WTC11 (cell line): Measurements from ENCODE around the gene PHF14. TPM values are rescaled to one million over a fixed set of nuclear protein-coding genes. Genes with fewer than 3 reads are reported as not detected.

Source experiments
- ATAC-seq: fragments of 200-7000 bp; cut with Tn5 transposase; 2 replicates; pipeline ENCODE4 v1.10.0; 2021; ENCODE audit warnings: mild to moderate bottlenecking, moderate library complexity
- CTCF ChIA-PET: fragments of 300-600 bp; sonication (Branson Sonifier 250); formaldehyde crosslinking; loops from one replicate; lab custom pipeline; 2021; ENCODE audit warnings: antibody characterized with exemption; lab: Charles Lee
- POLR2A ChIA-PET: fragments of 350-600 bp; sonication (Branson Sonifier 250); formaldehyde crosslinking; loops from one replicate; lab custom pipeline; 2021; ENCODE audit warnings: antibody characterized with exemption; lab: Charles Lee
- DNase-seq: peaks from one replicate; pipeline ENCODE4 v3.0.0; 2021; ENCODE audit warnings: low spot score
- H3K27ac Mint-ChIP-seq: 2 replicates; pipeline ENCODE4 v1.8.0; 2021; ENCODE audit warnings: mixed read lengths
- H3K27me3 Mint-ChIP-seq: 2 replicates; pipeline ENCODE4 v1.8.0; 2021; ENCODE audit warnings: low read depth, mild to moderate bottlenecking, moderate library complexity, mixed read lengths
- H3K36me3 Mint-ChIP-seq: 2 replicates; pipeline ENCODE4 v1.8.0; 2021; ENCODE audit warnings: mixed read lengths
- H3K4me1 Mint-ChIP-seq: 2 replicates; pipeline ENCODE4 v1.8.0; 2022; ENCODE audit warnings: mixed read lengths
- H3K4me3 Mint-ChIP-seq: 2 replicates; pipeline ENCODE4 v1.8.0; 2021; ENCODE audit warnings: mild to moderate bottlenecking, moderate library complexity, mixed read lengths
- H3K9me3 Mint-ChIP-seq: 2 replicates; pipeline ENCODE4 v1.8.0; 2021; ENCODE audit warnings: mixed read lengths
- ARID4B ChIP-seq: sonication (generic); formaldehyde crosslinking; IDR thresholded peaks from 2 replicates; pipeline ENCODE4 v1.8.0; 2023; ENCODE audit warnings: missing genetic modification reagents, mild to moderate bottlenecking, borderline replicate concordance
- ATF6 ChIP-seq: sonication (generic); formaldehyde crosslinking; IDR thresholded peaks from 2 replicates; pipeline ENCODE4 v1.8.1; 2023; ENCODE audit warnings: mild to moderate bottlenecking, missing genetic modification reagents
- CBFB ChIP-seq: sonication (generic); formaldehyde crosslinking; IDR thresholded peaks from 2 replicates; pipeline ENCODE4 v1.8.1; 2022; ENCODE audit warnings: mild to moderate bottlenecking, low read depth, missing genetic modification reagents
- GTF2I ChIP-seq: fragments of 250-450 bp; sonication (Bioruptor Pico); conservative IDR thresholded peaks from 2 replicates; pipeline ENCODE4 v1.4.0; 2021; ENCODE audit warnings: mild to moderate bottlenecking
- HMGA2 ChIP-seq: fragments of 250-450 bp; sonication (Bioruptor Pico); IDR thresholded peaks from 2 replicates; pipeline ENCODE4 v1.4.0; 2021; ENCODE audit warnings: mild to moderate bottlenecking, moderate library complexity
- JAZF1 ChIP-seq: fragments of 250-450 bp; sonication (Bioruptor Pico); IDR thresholded peaks from 2 replicates; pipeline ENCODE4 v1.9.0; 2021; ENCODE audit warnings: moderate library complexity, mild to moderate bottlenecking, inconsistent platforms
- JUN ChIP-seq: sonication (generic); formaldehyde crosslinking; IDR thresholded peaks from 2 replicates; pipeline ENCODE4 v1.8.0; 2023; ENCODE audit warnings: mild to moderate bottlenecking, missing genetic modification reagents
- NFATC4 ChIP-seq: fragments of 250-450 bp; sonication (Bioruptor Pico); IDR thresholded peaks from 2 replicates; pipeline ENCODE4 v1.9.0; 2021; ENCODE audit warnings: mild to moderate bottlenecking
- NFE2L1 ChIP-seq: sonication (generic); formaldehyde crosslinking; IDR thresholded peaks from 2 replicates; pipeline ENCODE4 v1.8.1; 2023; ENCODE audit warnings: missing genetic modification reagents
- NR1H2 ChIP-seq: sonication (generic); formaldehyde crosslinking; IDR thresholded peaks from 2 replicates; pipeline ENCODE4 v1.9.0; 2021; ENCODE audit warnings: mild to moderate bottlenecking, moderate library complexity, missing genetic modification reagents
- NR2C2 ChIP-seq: sonication (generic); formaldehyde crosslinking; IDR thresholded peaks from 2 replicates; pipeline ENCODE4 v1.8.0; 2022; ENCODE audit warnings: mild to moderate bottlenecking, missing genetic modification reagents
- PREB ChIP-seq: sonication (generic); formaldehyde crosslinking; IDR thresholded peaks from 2 replicates; pipeline ENCODE4 v1.8.1; 2022; ENCODE audit warnings: mild to moderate bottlenecking, missing genetic modification reagents, moderate library complexity, borderline replicate concordance
- STAT6 ChIP-seq: sonication (generic); formaldehyde crosslinking; conservative IDR thresholded peaks from 2 replicates; pipeline ENCODE4 v1.8.1; 2023; ENCODE audit warnings: mild to moderate bottlenecking, low read depth, missing genetic modification reagents, moderate library complexity
- USF2 ChIP-seq: sonication (generic); formaldehyde crosslinking; IDR thresholded peaks from 2 replicates; pipeline ENCODE4 v1.8.1; 2023; ENCODE audit warnings: mild to moderate bottlenecking, missing genetic modification reagents, moderate library complexity
- ZBTB21 ChIP-seq: sonication (generic); formaldehyde crosslinking; IDR thresholded peaks from 2 replicates; pipeline ENCODE4 v1.8.1; 2023; ENCODE audit warnings: mild to moderate bottlenecking, missing genetic modification reagents, borderline replicate concordance
- ZNF121 ChIP-seq: sonication (generic); formaldehyde crosslinking; IDR thresholded peaks from 2 replicates; pipeline ENCODE4 v1.8.0; 2023; ENCODE audit warnings: missing genetic modification reagents
- ZNF512 ChIP-seq: sonication (generic); formaldehyde crosslinking; IDR thresholded peaks from 2 replicates; pipeline ENCODE4 v1.8.1; 2022; ENCODE audit warnings: missing genetic modification reagents, borderline replicate concordance
- total RNA-seq: library from RNA; stranded (reverse); gene quantifications from 3 replicates; pipeline ENCODE4 v1.2.3, GENCODE V29; 2021

Gene PHF14
- total RNA-seq, 1 experiment from 2014 or later = 47.7 TPM

DNA sequence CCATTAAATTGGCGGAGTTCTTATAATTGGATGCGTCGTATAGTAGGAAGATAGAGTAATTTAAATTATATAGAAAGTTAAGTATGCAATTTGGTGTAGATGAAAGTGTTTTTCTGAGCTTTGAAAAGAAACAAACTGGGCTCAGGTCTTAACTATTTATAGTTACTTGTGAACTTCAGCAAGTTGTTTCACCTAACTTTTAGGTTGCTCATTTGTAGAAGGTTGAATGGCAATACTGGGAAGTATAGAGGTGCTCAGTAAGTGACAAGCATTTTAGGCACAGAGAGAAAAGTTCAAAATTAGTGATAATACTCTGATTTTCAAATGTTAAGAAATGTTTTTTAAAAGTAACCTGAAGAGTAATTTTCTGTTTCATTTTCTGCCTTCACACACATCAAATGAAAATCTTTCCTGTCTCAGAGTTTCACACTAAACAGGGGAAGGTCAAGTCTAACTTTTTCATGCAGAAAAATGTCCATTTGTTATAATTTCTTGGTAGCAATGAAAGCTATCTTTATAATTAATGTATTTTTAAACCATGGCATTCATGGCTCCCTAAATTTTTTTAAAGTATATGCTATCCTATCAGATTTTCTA lies 146.5 kb downstream of the PHF14 start:
- DNase-seq (no peak), ATAC-seq (no peak)
- peaks cover 5% of the 10 kb centered on the region for H3K36me3 Mint-ChIP-seq
- TF ChIP-seq NR2C2 (CRISPR knock-in tag) = no peak
- POLR2A ChIA-PET = no interaction called here
- H3K4me3 Mint-ChIP-seq = no peak overlapping the region
- no peak overlapping the region for H3K27ac Mint-ChIP-seq
- no peaks in the 10 kb centered on the region for H3K9me3 Mint-ChIP-seq
- H3K4me1 Mint-ChIP-seq = no peaks in the 10 kb centered on the region
- H3K27me3 Mint-ChIP-seq = no peaks in the 10 kb centered on the region
- CTCF ChIA-PET = no interaction called here

DNA sequence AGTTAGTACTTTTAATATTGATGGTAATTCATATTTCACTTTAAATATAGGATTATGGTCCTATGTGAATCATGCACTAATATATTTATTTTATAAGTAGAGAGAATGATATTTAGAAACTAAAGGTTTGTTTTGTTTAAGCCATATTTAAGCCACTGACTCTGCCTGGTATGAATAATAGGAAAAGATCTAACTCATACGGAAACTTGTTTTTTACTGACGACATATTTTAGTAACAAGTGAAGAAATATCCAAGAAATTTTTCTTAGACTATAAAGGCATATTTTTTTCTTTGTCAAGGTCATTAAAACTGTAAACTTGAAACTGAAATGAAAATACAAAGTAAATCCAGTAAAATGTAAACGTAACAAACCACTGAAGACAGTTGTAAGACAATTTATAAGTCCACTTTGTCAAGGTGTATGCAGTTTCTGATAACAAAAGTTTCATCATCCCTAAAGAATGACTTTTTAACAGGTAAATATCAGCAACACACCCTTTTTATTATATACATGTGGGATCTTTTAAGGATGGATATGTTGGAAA lies 147.1 kb downstream of the PHF14 start:
- Mint-ChIP-seq H3K4me3 (no peak overlapping the region), H3K27ac (no peak overlapping the region), H3K9me3 (no peaks in the 10 kb centered on the region), H3K27me3 (no peaks in the 10 kb centered on the region), H3K36me3 (peaks cover 5% of the 10 kb centered on the region), H3K4me1 (no peaks in the 10 kb centered on the region)
- CTCF ChIA-PET = no interaction called here
- DNase-seq = no peak
- TF ChIP-seq CBFB (CRISPR knock-in tag) = no peak
- TF ChIP-seq ZBTB21 (CRISPR knock-in tag) = no peak
- TF ChIP-seq GTF2I (CRISPR knock-in tag) = no peak
- no peak for TF ChIP-seq NR1H2 (CRISPR knock-in tag)
- TF ChIP-seq STAT6 (CRISPR knock-in tag) = no peak
- TF ChIP-seq ZNF512 (CRISPR knock-in tag) = no peak
- TF ChIP-seq ATF6 = no peak
- TF ChIP-seq HMGA2 (CRISPR knock-in tag) = no peak
- no peak for TF ChIP-seq JUN (CRISPR knock-in tag)
- no peak for TF ChIP-seq NFATC4 (CRISPR knock-in tag)
- POLR2A ChIA-PET = no interaction called here
- no peak for ATAC-seq

DNA sequence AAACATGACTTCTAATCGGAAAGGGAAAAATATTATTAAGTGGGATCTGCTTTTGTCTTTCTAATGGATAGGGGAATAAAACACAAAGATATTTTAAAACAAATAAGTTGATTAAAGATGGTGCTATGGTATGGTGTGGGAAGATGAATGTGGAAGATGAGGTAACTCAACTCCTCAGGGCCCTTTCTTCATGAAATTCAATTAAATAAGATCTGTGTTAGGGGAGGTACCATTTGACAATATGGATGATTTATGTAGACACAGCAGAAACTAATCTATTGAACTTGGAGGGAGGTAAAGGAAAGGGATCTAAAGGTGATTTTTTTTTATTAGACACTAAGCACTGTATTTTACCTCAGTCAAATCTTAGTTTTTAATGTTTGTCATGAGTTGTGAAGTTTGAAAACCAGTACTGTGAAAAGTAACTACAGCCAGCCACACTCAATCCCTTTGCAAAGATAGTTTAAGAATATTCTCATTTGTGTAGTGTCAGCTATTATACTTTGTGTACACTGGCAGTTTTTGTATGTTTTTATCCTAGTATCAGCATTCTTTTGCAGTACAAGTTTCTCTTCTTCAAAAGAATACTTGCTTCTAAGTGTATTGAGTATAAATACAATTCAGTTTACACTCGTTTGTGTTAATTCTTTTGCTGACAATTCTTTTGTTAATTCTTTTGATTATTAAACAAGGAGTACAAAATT lies 151.3 kb downstream of the PHF14 start:
- no peak for ATAC-seq
- H3K36me3 Mint-ChIP-seq = peaks cover 5% of the 10 kb centered on the region
- H3K27me3 Mint-ChIP-seq = no peaks in the 10 kb centered on the region
- DNase-seq = no peak
- H3K9me3 Mint-ChIP-seq = no peaks in the 10 kb centered on the region
- peaks cover 34% of the 10 kb centered on the region for H3K4me1 Mint-ChIP-seq
- POLR2A ChIA-PET = no interaction called here
- no peak overlapping the region for H3K27ac Mint-ChIP-seq
- CTCF ChIA-PET = no interaction called here
- H3K4me3 Mint-ChIP-seq = no peak overlapping the region
- TF ChIP-seq NFE2L1 (CRISPR knock-in tag) (no peak), ZNF121 (no peak), ARID4B (CRISPR knock-in tag) (no peak), JAZF1 (no peak), USF2 (CRISPR knock-in tag) (no peak), PREB (CRISPR knock-in tag) (no peak)
